Stimulated activated CD4-positive, alpha-beta T cell treated with anti-CD3 and anti-CD28 coated beads, Interleukin-1b, Interleukin-23, amount 100 ng/mL, for 48 hours (primary cell): ENCODE measurements around the gene LRP8.
A peak's percentile ranks its signal among the peaks of the same experiment; 100 is the strongest.

Experiments
- DNase-seq: peaks from one replicate; pipeline ENCODE4 v3.0.0-alpha.2; 2020

The LRP8 gene

GRCh38 chr1:53256511-53257453, 71.1 kb downstream of the LRP8 start:
- no peak for DNase-seq

- DNase-seq = no peak
These were observed 72.8 kb downstream of the LRP8 start for GRCh38 chr1:53255031-53255430.

DNA sequence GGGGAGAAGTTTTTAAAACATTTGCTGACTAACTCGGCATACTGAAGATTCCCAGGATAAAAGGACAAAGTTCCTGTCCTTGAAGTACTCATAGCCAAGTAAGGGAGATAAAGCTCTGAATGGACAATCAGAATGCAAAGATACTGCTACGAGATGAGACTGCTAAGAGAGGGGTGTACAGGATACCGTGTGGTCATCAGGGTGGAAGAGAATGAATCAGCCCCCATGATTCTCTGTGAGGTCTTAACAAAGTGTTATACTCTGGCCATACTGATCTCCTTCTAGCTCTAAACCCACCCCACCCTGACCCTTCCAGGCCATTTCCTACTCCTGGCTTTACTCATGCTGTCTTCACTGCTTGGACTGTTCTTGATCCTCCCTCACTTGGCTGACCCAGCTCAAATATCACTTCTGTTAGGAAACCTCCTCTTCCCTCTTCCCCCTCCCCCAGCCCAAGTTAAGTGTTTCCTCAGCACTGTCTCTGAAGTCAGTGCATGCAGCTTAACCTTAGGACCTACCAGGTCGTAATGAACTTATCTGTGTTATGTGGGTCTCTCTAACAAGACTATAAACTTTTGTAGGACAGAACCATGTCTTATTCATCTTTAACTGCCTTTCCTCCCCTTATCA, 73.7 kb downstream of the LRP8 start:
- DNase-seq = no peak

- DNase-seq = no peak
These were observed 77.5 kb downstream of the LRP8 start for GRCh38 chr1:53250325-53250724.

DNA sequence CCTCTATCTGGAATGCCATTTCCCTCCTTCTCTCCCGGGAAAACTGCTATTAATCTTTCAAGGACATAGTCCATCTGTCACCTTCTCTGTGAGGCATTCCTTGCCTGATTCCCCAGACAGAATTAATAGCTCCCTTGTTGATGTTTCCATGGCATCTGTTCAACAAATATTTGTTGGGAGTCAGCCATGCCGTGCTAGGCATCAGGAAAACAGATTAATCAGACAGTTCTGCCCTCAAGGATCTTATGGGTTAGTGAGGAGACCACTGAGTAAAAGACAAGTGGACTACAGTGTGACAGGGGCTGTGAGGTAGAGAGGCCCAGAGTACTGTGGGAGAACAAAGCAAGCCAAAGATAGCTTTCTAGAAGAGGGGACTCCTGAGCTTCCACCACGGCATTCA, 78.2 kb downstream of the LRP8 start:
- DNase-seq = no peak

DNA sequence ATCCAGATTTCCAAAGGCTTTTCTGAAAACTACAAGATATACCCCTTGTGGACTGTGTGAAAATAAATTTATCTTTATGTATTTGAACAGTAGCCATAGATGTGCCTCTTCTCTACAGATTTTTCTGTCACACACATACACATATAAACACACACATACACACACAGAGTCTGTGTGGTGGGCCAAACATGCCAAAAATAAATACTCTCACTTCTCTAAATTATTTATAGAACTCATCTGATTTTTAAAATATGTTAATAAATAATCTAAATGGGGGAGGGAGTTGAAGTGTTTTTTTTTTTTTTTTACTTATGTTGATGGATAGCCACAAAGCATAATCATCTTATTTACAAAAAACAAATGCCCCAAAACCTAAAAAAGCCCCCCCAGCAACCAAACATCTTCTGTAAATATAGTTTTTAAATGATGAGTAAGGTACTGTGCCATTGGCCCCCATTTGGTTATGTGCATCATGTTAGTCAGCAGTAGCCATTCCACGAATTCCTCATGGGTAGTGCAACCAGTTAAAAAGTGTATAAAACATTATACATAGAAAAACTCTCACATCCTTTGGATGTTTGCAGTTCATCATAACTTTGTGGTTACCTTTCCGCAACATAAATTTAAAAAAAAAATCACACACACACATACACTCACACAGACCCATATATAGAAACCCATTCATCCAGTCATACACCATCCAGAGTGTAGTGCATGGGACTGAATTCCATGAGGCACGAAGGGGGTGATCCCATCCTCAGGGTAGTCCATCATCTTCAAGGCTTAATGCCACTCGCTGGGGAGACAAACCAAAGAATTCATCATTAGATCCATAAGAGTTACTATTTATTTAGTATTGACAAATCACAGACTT, 81.4 kb downstream of the LRP8 start:
- DNase-seq = no peak

- no peak for DNase-seq
These were observed 83.7 kb downstream of the LRP8 start for GRCh38 chr1:53244141-53244540.

GRCh38 chr1:53242381-53242780, 85.5 kb downstream of the LRP8 start:
- no peak for DNase-seq

DNA sequence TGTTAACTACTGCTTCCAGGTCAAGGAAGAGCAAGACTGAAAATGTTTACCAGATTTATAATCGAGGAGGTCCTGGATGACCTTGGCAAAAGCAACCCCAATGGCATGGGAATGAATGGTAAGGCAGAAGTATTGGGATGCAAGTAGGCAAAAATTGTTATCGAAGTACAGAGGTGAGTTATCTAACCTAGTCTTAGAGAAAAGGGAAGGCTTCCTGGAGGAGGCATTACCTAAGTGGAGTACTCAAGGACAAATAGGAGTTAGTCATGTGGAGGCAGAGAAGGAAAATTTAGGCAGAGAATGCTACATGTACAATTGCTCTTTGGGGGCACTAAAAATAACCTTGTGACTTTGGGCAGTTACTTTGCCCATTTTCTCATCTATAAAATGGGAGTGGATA, 86.0 kb downstream of the LRP8 start:
- DNase-seq = no peak

DNA sequence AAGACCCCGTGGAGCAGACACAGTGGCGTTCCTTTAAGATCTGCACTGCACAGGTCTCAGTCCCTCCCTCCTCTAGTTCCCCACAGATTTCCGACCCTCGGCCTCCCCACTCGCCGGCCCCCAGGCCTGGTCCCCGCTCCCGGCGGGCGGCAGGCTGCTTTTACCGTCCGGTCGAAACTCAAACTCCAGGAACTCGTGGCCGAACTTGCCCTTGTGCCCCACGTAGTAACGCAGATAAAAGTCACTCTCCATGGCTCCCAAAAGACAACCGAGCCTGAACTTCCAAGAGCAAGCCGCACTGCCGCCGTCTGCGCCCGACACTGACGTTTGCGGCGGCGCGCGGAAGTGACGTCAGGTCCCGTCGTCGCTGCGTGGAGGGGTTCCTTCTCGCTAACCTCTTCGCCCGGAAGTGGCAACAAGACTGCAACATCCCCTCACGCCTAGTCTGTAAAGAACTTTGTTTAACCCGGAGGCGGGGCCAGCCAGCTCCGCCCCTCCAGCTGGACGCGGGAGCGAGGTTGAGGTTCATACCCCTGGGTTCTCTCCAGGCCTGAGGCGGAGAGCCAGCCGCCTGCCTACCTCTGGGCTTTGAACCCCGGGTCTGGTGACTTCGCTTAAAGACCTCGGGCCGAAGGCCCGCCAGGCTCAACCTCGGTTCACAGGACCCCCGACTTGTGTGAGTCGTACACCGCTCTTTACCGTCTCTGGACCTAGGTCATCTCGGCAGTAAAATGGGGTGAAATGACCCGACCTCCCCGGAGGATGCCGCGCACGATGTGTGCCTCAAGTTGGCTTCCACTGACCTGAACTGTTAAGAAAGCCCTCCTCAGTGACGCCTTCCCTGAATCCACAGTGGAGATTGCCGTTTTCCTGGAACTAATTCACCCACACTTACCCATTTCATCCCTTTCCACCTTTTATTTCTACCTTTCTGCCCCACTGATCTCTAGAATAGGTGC, 89.4 kb downstream of the LRP8 start, which contains the start of gene MAGOH:
MAGOH (minus strand) TSS at position 322 of the 959 bp plus-strand sequence; CDS start at position 252, 70 bp downstream.
- peak; percentile 95 for DNase-seq

DNA sequence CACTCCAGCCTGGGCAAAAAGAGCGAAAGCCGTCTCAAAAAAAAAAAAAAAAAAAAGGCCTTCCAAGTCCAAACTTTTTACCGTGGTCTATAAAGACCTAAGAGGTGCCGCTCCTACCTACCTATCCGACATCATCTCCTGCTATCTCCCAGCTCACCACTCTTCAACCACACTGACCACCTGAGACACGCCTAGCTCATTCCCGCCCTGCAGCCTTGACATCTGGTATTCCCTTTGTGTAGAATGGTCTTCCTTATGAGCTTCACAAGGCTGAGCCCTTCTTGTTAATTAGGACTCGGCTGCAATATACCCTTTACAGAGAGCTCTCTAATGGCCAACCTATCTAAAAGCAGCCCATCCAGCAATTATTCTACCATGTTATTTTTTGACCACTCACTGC, 90.2 kb downstream of the LRP8 start:
- no peak for DNase-seq

GRCh38 chr1:53220962-53221286, 106.9 kb downstream of the LRP8 start:
- no peak for DNase-seq

- DNase-seq = peak; percentile 96
These were observed 107.5 kb downstream of the LRP8 start, which contains the start of gene CZIB for GRCh38 chr1:53220171-53220961. Gene CZIB (minus strand): TSS chr1:53220634. CDS start chr1:53220575, 59 bp downstream.

DNA sequence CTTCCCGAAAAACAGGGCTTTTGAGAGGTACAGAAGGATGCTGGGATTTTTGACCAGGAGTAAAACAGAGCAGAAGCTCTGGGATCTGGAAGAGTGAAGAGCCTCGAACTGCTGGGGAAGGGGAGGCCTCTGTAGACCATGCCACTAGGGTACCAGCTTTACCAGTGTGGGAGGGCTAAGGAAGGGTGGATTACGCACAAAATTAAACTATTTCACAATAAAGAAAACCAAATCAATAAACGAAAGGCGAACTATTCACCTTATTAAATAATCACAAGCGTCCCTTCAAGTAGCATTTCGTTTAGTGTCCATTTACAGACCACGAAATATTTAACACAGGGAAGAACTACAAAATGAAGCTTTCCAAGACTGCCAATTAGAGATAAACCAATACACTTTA, 108.2 kb downstream of the LRP8 start:
- no peak for DNase-seq

DNA sequence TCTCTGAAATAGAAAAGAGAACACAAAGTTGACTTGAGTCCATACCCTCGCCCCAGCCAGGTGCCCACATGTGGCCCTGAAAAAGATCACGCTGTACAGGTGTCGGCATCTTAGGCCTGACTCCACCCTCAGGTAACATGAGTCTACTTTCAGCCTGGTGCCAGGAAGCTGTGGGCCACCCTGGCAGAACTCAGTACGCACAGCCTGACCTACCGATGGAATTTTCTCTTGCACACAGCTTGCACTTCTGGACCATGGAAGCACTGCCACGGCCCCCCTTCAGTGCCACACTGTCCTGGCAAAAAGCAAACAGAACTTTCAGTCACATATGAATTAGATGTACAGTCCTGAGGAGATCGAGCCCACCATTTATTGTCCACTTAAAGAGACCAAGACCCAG, 109.7 kb downstream of the LRP8 start:
- DNase-seq = no peak

DNA sequence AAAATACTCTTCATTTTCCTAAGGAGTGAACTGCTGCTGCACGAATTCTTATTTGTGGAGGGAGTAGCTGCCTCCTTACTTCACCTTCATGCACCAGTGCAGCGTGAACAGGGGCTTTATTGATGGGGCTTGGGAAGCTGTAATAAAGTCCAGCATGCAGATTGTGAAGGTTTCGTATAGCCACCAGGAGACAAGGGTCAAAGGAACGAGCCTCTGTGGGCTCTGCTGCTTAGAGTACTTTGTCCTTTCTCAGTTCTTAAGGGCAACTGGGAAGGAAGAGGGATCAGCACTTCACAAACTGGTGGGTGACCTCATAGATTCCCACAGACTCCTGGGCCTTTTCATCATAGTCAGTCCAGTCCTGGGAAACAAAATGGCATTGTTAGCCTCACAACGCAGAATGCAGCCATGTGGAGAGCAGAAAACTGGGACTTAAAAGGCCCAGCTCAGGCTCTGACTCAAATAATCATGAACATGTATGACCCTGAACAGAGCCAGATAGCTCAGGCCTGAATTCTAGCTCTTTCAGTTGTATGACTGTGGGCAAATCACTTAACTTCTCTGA, 113.4 kb downstream of the LRP8 start:
- no peak for DNase-seq

GRCh38 chr1:53210954-53211353, 116.9 kb downstream of the LRP8 start:
- DNase-seq = no peak

DNA sequence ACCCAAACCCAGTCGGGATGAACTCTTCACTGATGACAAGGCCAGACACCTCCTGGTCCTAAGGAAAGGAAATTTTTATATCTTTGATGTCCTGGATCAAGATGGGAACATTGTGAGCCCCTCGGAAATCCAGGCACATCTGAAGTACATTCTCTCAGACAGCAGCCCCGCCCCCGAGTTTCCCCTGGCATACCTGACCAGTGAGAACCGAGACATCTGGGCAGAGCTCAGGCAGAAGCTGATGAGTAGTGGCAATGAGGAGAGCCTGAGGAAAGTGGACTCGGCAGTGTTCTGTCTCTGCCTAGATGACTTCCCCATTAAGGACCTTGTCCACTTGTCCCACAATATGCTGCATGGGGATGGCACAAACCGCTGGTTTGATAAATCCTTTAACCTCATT, 117.5 kb downstream of the LRP8 start:
- no peak for DNase-seq

GRCh38 chr1:53207726-53208125, 120.1 kb downstream of the LRP8 start:
- no peak for DNase-seq

- no peak for DNase-seq
These were observed 121.0 kb downstream of the LRP8 start for GRCh38 chr1:53206735-53207379.
